NCI-H524 treated with DMSO at 0.1 percent for 48 hours (cell line): ENCODE data around the gene MYZAP.

Experiments
- DNase-seq: peaks from one replicate; lab custom pipeline; 2025; lab: John Stamatoyannopoulos, UW

Gene MYZAP

GRCh38 chr15:57563416-57563815 is 28.3 kb upstream of the MYZAP start:
- DNase-seq, result no peak

GRCh38 chr15:57565311-57565710 is 26.4 kb upstream of the MYZAP start:
- DNase-seq, result no peak

GRCh38 chr15:57566834-57567233 is 24.9 kb upstream of the MYZAP start:
- DNase-seq, result no peak

GRCh38 chr15:57567891-57568290 is 23.8 kb upstream of the MYZAP start:
- DNase-seq, result no peak

- no peak for DNase-seq
Observed at GRCh38 chr15:57568299-57568698, 23.4 kb upstream of the MYZAP start.

GRCh38 chr15:57570340-57570739 is 21.4 kb upstream of the MYZAP start:
- no peak for DNase-seq

- DNase-seq, result no peak
Observed at GRCh38 chr15:57570994-57571393, 20.7 kb upstream of the MYZAP start.

GRCh38 chr15:57571725-57572124 is 20.0 kb upstream of the MYZAP start:
- DNase-seq, result no peak

GRCh38 chr15:57572468-57572867 is 19.2 kb upstream of the MYZAP start:
- no peak for DNase-seq

- no peak for DNase-seq
Observed at GRCh38 chr15:57573151-57573550, 18.6 kb upstream of the MYZAP start.

GRCh38 chr15:57575363-57575762 is 16.3 kb upstream of the MYZAP start:
- no peak for DNase-seq

GRCh38 chr15:57578288-57578900 is 13.3 kb upstream of the MYZAP start:
- no peak for DNase-seq

GRCh38 chr15:57580428-57580827 is 11.3 kb upstream of the MYZAP start:
- DNase-seq, result no peak

- no peak for DNase-seq
Observed at GRCh38 chr15:57580866-57581265, 10.8 kb upstream of the MYZAP start.

- DNase-seq, result no peak
Observed at GRCh38 chr15:57582090-57582489, 9.6 kb upstream of the MYZAP start.

- no peak for DNase-seq
Observed at GRCh38 chr15:57583282-57583681, 8.4 kb upstream of the MYZAP start.

- no peak for DNase-seq
Observed at GRCh38 chr15:57583720-57584119, 8.0 kb upstream of the MYZAP start.

GRCh38 chr15:57586661-57587424 is 4.9 kb upstream of the MYZAP start:
- DNase-seq, result no peak

GRCh38 chr15:57589281-57589680 is 2.4 kb upstream of the MYZAP start:
- no peak for DNase-seq

- DNase-seq, result no peak
Observed at GRCh38 chr15:57589754-57590153, 1.9 kb upstream of the MYZAP start.

- DNase-seq, result no peak
Observed at GRCh38 chr15:57591237-57591821, 375 bp upstream of the MYZAP start.

- no peak for DNase-seq
Observed at GRCh38 chr15:57592426-57592825, 722 bp downstream of the MYZAP start.

GRCh38 chr15:57592836-57593420 is 1.2 kb downstream of the MYZAP start:
- no peak for DNase-seq
